CD4-positive, alpha-beta T cell (primary cell): ENCODE measurements around the gene ISLR2. TPM values are rescaled to one million over a fixed set of nuclear protein-coding genes. Genes with fewer than 3 reads are reported as not detected.

Experiments
- ATAC-seq: fragments of 200-7000 bp; cut with Tn5 transposase; one replicate; pipeline ENCODE4 v1.10.0; 2022; ENCODE audit warnings: mild to moderate bottlenecking; ENCODE audit not compliant: poor library complexity
- CTCF ChIA-PET: fragments of 350-600 bp; sonication (Branson Sonifier 250); formaldehyde crosslinking; loops from one replicate; lab custom pipeline; 2021; ENCODE audit warnings: antibody characterized with exemption, inconsistent platforms; lab: Charles Lee
- POLR2A ChIA-PET: fragments of 350-600 bp; sonication (Branson Sonifier 250); formaldehyde crosslinking; loops from one replicate; lab custom pipeline; 2021; ENCODE audit warnings: antibody characterized with exemption, inconsistent platforms; lab: Charles Lee
- DNase-seq, 14 experiments: peaks; one replicate each; pipeline ENCODE4 v3.0.0-alpha.2; 2013 to 2020; ENCODE audit warnings: mixed read lengths in 2 of 14
- H3K27ac ChIP-seq, 2 donors: one replicate each; pipeline versions ENCODE4 v1.5.1 to v1.7.0; 2013; ENCODE audit warnings: low read length in 2 of 2, low read depth in 1 of 2, mild to moderate bottlenecking in 1 of 2
- H3K27me3 ChIP-seq, 2 experiments: 1 replicate in 1 of 2; 2 replicates in 1 of 2; pipeline versions ENCODE4 v1.6.1 to v1.7.0; 2013; ENCODE audit warnings: low read length in 2 of 2, control low read depth in 1 of 2, mild to moderate bottlenecking in 1 of 2, moderate library complexity in 1 of 2; ENCODE audit not compliant: insufficient read depth in 2 of 2, control insufficient read depth in 1 of 2
- H3K36me3 ChIP-seq: one replicate; pipeline ENCODE4 v1.6.1; 2013; ENCODE audit warnings: low read length, control low read depth; ENCODE audit not compliant: insufficient read depth
- H3K4me1 ChIP-seq: one replicate; pipeline ENCODE4 v1.6.1; 2013; ENCODE audit warnings: low read length, control low read depth; ENCODE audit not compliant: insufficient read depth
- H3K4me3 ChIP-seq: one replicate; pipeline ENCODE4 v1.5.1; 2013; ENCODE audit warnings: mild to moderate bottlenecking, low read length, moderate library complexity
- H3K9me3 ChIP-seq, 2 experiments: 1 replicate in 1 of 2; 2 replicates in 1 of 2; pipeline versions ENCODE4 v1.6.1 to v1.7.0; 2013; ENCODE audit warnings: low read length in 2 of 2, mild to moderate bottlenecking in 2 of 2, control low read depth in 1 of 2, moderate library complexity in 1 of 2; ENCODE audit not compliant: control insufficient read depth in 1 of 2, insufficient read depth in 1 of 2
- H3K27ac Mint-ChIP-seq: one replicate; pipeline ENCODE4 v1.8.0; 2020; ENCODE audit warnings: mixed read lengths
- H3K27me3 Mint-ChIP-seq: one replicate; pipeline ENCODE4 v1.8.0; 2021; ENCODE audit warnings: mixed read lengths
- H3K36me3 Mint-ChIP-seq: one replicate; pipeline ENCODE4 v1.8.0; 2021; ENCODE audit warnings: low read depth, mixed read lengths
- H3K4me1 Mint-ChIP-seq: one replicate; pipeline ENCODE4 v1.8.0; 2021; ENCODE audit warnings: low read depth, mixed read lengths
- H3K4me3 Mint-ChIP-seq: one replicate; pipeline ENCODE4 v1.8.0; 2020; ENCODE audit warnings: mild to moderate bottlenecking, mixed read lengths
- H3K9me3 Mint-ChIP-seq: one replicate; pipeline ENCODE4 v1.8.0; 2020; ENCODE audit warnings: mixed read lengths
- intact Hi-C, 2 experiments: fragments of 100-400 bp; cut with DNase I in 1 of 2; cut with micrococcal nuclease in 1 of 2; formaldehyde crosslinking; loops; one replicate each; pipeline versions ENCODE4 v1.15.1 to v1.9.0; 2023 to 2025; cut with DNase I, micrococcal nuclease
- total RNA-seq, 174 experiments: library from RNA in 2 of 174; stranded (reverse) in 2 of 174; gene quantifications; one replicate each; pipeline ENCODE4 v1.2.3 and lab custom pipeline; 2021 to 2026
- TF ChIP-seq, protein P1 (sequence below): fragments of 200-600 bp; IDR thresholded peaks from one replicate; pipeline ENCODE4 v1.8.0; 2022; ENCODE audit warnings: antibody characterized with exemption, mild to moderate bottlenecking

ISLR2 gene
- total RNA-seq, 2 experiments from 2014 or later = not detected

DNA sequence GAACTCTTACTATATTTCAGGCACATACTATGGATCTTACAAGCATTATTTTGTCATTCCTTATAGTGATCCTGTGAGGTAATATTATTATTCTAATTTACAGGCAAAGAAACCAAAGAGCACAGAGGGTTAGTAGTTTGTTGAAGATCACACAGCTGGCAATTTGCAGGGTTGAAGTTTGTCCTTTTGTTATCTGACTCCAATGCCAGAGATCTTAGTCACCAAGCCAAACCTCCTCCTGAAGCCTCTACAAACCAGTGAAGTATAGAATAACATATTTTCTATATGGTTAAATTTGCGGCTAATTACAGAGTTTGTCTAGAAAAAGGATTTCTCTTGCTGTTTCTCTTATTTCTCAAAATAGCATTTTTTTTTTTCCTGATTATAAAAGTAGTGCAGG, 11.2 kb downstream of the ISLR2 start:
- peaks cover 24 to 34% of the 10 kb centered on the region in 2 experiments for H3K27me3 ChIP-seq
- no peak overlapping the region for H3K27ac ChIP-seq
- peaks cover 80% of the 10 kb centered on the region for H3K27me3 Mint-ChIP-seq
- TF ChIP-seq, protein P1, sequence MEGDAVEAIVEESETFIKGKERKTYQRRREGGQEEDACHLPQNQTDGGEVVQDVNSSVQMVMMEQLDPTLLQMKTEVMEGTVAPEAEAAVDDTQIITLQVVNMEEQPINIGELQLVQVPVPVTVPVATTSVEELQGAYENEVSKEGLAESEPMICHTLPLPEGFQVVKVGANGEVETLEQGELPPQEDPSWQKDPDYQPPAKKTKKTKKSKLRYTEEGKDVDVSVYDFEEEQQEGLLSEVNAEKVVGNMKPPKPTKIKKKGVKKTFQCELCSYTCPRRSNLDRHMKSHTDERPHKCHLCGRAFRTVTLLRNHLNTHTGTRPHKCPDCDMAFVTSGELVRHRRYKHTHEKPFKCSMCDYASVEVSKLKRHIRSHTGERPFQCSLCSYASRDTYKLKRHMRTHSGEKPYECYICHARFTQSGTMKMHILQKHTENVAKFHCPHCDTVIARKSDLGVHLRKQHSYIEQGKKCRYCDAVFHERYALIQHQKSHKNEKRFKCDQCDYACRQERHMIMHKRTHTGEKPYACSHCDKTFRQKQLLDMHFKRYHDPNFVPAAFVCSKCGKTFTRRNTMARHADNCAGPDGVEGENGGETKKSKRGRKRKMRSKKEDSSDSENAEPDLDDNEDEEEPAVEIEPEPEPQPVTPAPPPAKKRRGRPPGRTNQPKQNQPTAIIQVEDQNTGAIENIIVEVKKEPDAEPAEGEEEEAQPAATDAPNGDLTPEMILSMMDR = no peak
- no peak overlapping the region for H3K4me3 Mint-ChIP-seq
- POLR2A ChIA-PET = no interaction called here
- H3K4me3 ChIP-seq = no peak overlapping the region
- H3K27ac Mint-ChIP-seq = no peak overlapping the region
- H3K4me1 ChIP-seq = peaks cover 8% of the 10 kb centered on the region
- CTCF ChIA-PET = no interaction called here
- H3K36me3 Mint-ChIP-seq = no peaks in the 10 kb centered on the region
- H3K4me1 Mint-ChIP-seq = peaks cover 10% of the 10 kb centered on the region
- intact Hi-C loops = no loop called here
- DNase-seq (no peak), ATAC-seq (no peak)
- peaks cover 2% of the 10 kb centered on the region for H3K9me3 Mint-ChIP-seq
- H3K9me3 ChIP-seq = peaks cover 0 to 3% of the 10 kb centered on the region in 2 experiments
- no peaks in the 10 kb centered on the region for H3K36me3 ChIP-seq

GRCh38 chr15:74144153-74144775, 13.9 kb downstream of the ISLR2 start:
- H3K4me3 Mint-ChIP-seq = no peak overlapping the region
- TF ChIP-seq, protein P1 = no peak
- no peak overlapping the region for H3K27ac Mint-ChIP-seq
- H3K4me1 Mint-ChIP-seq = no peaks in the 10 kb centered on the region
- no peaks in the 10 kb centered on the region for H3K36me3 Mint-ChIP-seq
- DNase-seq = no peak
- intact Hi-C loops = no loop called here
- peaks cover 75% of the 10 kb centered on the region for H3K27me3 Mint-ChIP-seq
- ChIA-PET POLR2A (no interaction called here), CTCF (no interaction called here)
- H3K27me3 ChIP-seq = peaks cover 3 to 10% of the 10 kb centered on the region in 2 experiments
- ATAC-seq = no peak
- no peak overlapping the region for H3K27ac ChIP-seq
- no peak overlapping the region for H3K4me3 ChIP-seq
- peaks cover 0 to 3% of the 10 kb centered on the region in 2 experiments for H3K9me3 ChIP-seq
- peaks cover 6% of the 10 kb centered on the region for H3K9me3 Mint-ChIP-seq
- no peaks in the 10 kb centered on the region for H3K36me3 ChIP-seq
- no peaks in the 10 kb centered on the region for H3K4me1 ChIP-seq

DNA sequence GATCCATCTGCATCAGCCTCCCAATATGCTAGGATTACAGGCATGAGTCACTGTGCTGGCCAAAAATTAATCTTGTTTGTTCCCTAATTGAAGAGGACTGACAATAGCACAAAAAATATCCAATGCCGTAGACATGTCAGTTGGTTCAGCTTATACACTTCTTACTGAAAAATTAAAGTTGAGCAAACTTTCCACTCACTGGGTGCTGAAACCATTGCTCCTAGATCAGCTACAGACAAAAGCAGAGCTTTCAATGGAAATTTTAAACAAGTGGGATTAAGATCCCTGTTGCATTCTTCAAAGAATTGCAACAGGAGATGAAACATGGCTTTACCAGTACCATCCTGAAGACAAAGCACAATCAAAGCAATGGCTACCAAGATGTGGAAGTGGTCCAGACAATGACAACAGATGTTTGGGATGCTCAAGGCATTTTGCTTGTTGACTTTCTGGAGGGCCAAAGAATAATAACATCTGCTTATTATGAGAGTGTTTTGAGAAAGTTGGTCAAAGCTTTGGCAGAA, 16.0 kb downstream of the ISLR2 start:
- Mint-ChIP-seq H3K27me3 (peaks cover 69% of the 10 kb centered on the region), H3K4me3 (no peak overlapping the region), H3K27ac (no peak overlapping the region), H3K36me3 (no peaks in the 10 kb centered on the region), H3K9me3 (peaks cover 6% of the 10 kb centered on the region), H3K4me1 (no peaks in the 10 kb centered on the region)
- H3K9me3 ChIP-seq = peaks cover 0 to 3% of the 10 kb centered on the region in 2 experiments
- DNase-seq (no peak), ATAC-seq (no peak)
- TF ChIP-seq, protein P1 = no peak
- no peak overlapping the region for H3K4me3 ChIP-seq
- POLR2A ChIA-PET = no interaction called here
- H3K27ac ChIP-seq = no peak overlapping the region
- H3K36me3 ChIP-seq = no peaks in the 10 kb centered on the region
- intact Hi-C loops = no loop called here
- CTCF ChIA-PET = no interaction called here
- no peaks in the 10 kb centered on the region for H3K4me1 ChIP-seq
- peaks cover 0 to 5% of the 10 kb centered on the region in 2 experiments for H3K27me3 ChIP-seq
